WTC11 (cell line): ENCODE measurements around the gene CCDC158. TPM values are rescaled to one million over a fixed set of nuclear protein-coding genes. Genes with fewer than 3 reads are reported as not detected.

ENCODE experiments used
- ATAC-seq: fragments of 200-7000 bp; cut with Tn5 transposase; 2 replicates; pipeline ENCODE4 v1.10.0; 2021; ENCODE audit warnings: mild to moderate bottlenecking, moderate library complexity
- CTCF ChIA-PET: fragments of 300-600 bp; sonication (Branson Sonifier 250); formaldehyde crosslinking; loops from one replicate; lab custom pipeline; 2021; ENCODE audit warnings: antibody characterized with exemption; lab: Charles Lee
- POLR2A ChIA-PET: fragments of 350-600 bp; sonication (Branson Sonifier 250); formaldehyde crosslinking; loops from one replicate; lab custom pipeline; 2021; ENCODE audit warnings: antibody characterized with exemption; lab: Charles Lee
- DNase-seq: peaks from one replicate; pipeline ENCODE4 v3.0.0; 2021; ENCODE audit warnings: low spot score
- H3K27ac Mint-ChIP-seq: 2 replicates; pipeline ENCODE4 v1.8.0; 2021; ENCODE audit warnings: mixed read lengths
- H3K27me3 Mint-ChIP-seq: 2 replicates; pipeline ENCODE4 v1.8.0; 2021; ENCODE audit warnings: low read depth, mild to moderate bottlenecking, moderate library complexity, mixed read lengths
- H3K36me3 Mint-ChIP-seq: 2 replicates; pipeline ENCODE4 v1.8.0; 2021; ENCODE audit warnings: mixed read lengths
- H3K4me1 Mint-ChIP-seq: 2 replicates; pipeline ENCODE4 v1.8.0; 2022; ENCODE audit warnings: mixed read lengths
- H3K4me3 Mint-ChIP-seq: 2 replicates; pipeline ENCODE4 v1.8.0; 2021; ENCODE audit warnings: mild to moderate bottlenecking, moderate library complexity, mixed read lengths
- H3K9me3 Mint-ChIP-seq: 2 replicates; pipeline ENCODE4 v1.8.0; 2021; ENCODE audit warnings: mixed read lengths
- CREB1 ChIP-seq: sonication (generic); formaldehyde crosslinking; IDR thresholded peaks from 2 replicates; pipeline ENCODE4 v1.8.0; 2023; ENCODE audit warnings: mild to moderate bottlenecking, missing genetic modification reagents
- ELF4 ChIP-seq: sonication (generic); formaldehyde crosslinking; IDR thresholded peaks from 2 replicates; pipeline ENCODE4 v1.8.1; 2022; ENCODE audit warnings: low read depth, mild to moderate bottlenecking, moderate library complexity, missing genetic modification reagents
- GABPB1 ChIP-seq: sonication (generic); formaldehyde crosslinking; IDR thresholded peaks from 2 replicates; pipeline ENCODE4 v1.8.1; 2023; ENCODE audit warnings: mild to moderate bottlenecking, missing genetic modification reagents
- GTF2I ChIP-seq: fragments of 250-450 bp; sonication (Bioruptor Pico); conservative IDR thresholded peaks from 2 replicates; pipeline ENCODE4 v1.4.0; 2021; ENCODE audit warnings: mild to moderate bottlenecking
- JUN ChIP-seq: sonication (generic); formaldehyde crosslinking; IDR thresholded peaks from 2 replicates; pipeline ENCODE4 v1.8.0; 2023; ENCODE audit warnings: mild to moderate bottlenecking, missing genetic modification reagents
- KAT7 ChIP-seq: sonication (generic); formaldehyde crosslinking; IDR thresholded peaks from 2 replicates; pipeline ENCODE4 v1.8.1; 2023; ENCODE audit warnings: missing genetic modification reagents, mild to moderate bottlenecking, borderline replicate concordance
- MXD4 ChIP-seq: fragments of 250-450 bp; sonication (Bioruptor Pico); IDR thresholded peaks from 2 replicates; pipeline ENCODE4 v1.8.0; 2021; ENCODE audit warnings: mild to moderate bottlenecking, moderate library complexity, borderline replicate concordance
- MYBL2 ChIP-seq: sonication (generic); formaldehyde crosslinking; IDR thresholded peaks from 2 replicates; pipeline ENCODE4 v1.8.1; 2023; ENCODE audit warnings: mild to moderate bottlenecking, moderate library complexity, missing genetic modification reagents
- NFYB ChIP-seq: sonication (generic); formaldehyde crosslinking; conservative IDR thresholded peaks from 2 replicates; pipeline ENCODE4 v1.8.0; 2022; ENCODE audit warnings: low read depth, missing genetic modification reagents
- TCF7 ChIP-seq: sonication (generic); formaldehyde crosslinking; IDR thresholded peaks from 2 replicates; pipeline ENCODE4 v1.8.0; 2022; ENCODE audit warnings: mild to moderate bottlenecking, low read depth, missing genetic modification reagents, moderate library complexity
- TP53 ChIP-seq: sonication (generic); formaldehyde crosslinking; IDR thresholded peaks from 2 replicates; pipeline ENCODE4 v1.8.1; 2023; ENCODE audit warnings: mild to moderate bottlenecking, missing genetic modification reagents
- ZNF138 ChIP-seq: sonication (generic); formaldehyde crosslinking; conservative IDR thresholded peaks from 2 replicates; pipeline ENCODE4 v1.8.1; 2022; ENCODE audit warnings: mild to moderate bottlenecking, moderate library complexity, missing genetic modification reagents
- ZNF423 ChIP-seq: fragments of 250-450 bp; sonication (Bioruptor Pico); IDR thresholded peaks from 2 replicates; pipeline ENCODE4 v2.1.2; 2022; ENCODE audit warnings: mild to moderate bottlenecking, moderate library complexity
- total RNA-seq: library from RNA; stranded (reverse); gene quantifications from 3 replicates; pipeline ENCODE4 v1.2.3, GENCODE V29; 2021
- TF ChIP-seq, protein P1 (sequence below): sonication (generic); formaldehyde crosslinking; IDR thresholded peaks from 2 replicates; pipeline ENCODE4 v1.8.0; 2022; ENCODE audit warnings: mild to moderate bottlenecking, missing genetic modification reagents
- TF ChIP-seq, protein P2 (sequence below): sonication (generic); formaldehyde crosslinking; IDR thresholded peaks from 2 replicates; pipeline ENCODE4 v1.8.0; 2022; ENCODE audit warnings: missing genetic modification reagents
- TF ChIP-seq, protein P3 (sequence below): fragments of 250-450 bp; sonication (Bioruptor Pico); IDR thresholded peaks from 2 replicates; pipeline ENCODE4 v1.8.0; 2021; ENCODE audit warnings: mild to moderate bottlenecking
- TF ChIP-seq, protein P4 (sequence below): sonication (generic); formaldehyde crosslinking; IDR thresholded peaks from 2 replicates; pipeline ENCODE4 v1.8.0; 2023; ENCODE audit warnings: missing genetic modification reagents
- TF ChIP-seq, protein P5 (sequence below): sonication (generic); formaldehyde crosslinking; IDR thresholded peaks from 2 replicates; pipeline ENCODE4 v1.8.1; 2023; ENCODE audit warnings: mild to moderate bottlenecking, missing genetic modification reagents
- TF ChIP-seq, protein P6 (sequence below): sonication (generic); formaldehyde crosslinking; IDR thresholded peaks from 2 replicates; pipeline ENCODE4 v1.8.1; 2023; ENCODE audit warnings: mild to moderate bottlenecking, missing genetic modification reagents, borderline replicate concordance

Gene CCDC158
- total RNA-seq, 1 experiment from 2014 or later: 0.15 TPM

DNA sequence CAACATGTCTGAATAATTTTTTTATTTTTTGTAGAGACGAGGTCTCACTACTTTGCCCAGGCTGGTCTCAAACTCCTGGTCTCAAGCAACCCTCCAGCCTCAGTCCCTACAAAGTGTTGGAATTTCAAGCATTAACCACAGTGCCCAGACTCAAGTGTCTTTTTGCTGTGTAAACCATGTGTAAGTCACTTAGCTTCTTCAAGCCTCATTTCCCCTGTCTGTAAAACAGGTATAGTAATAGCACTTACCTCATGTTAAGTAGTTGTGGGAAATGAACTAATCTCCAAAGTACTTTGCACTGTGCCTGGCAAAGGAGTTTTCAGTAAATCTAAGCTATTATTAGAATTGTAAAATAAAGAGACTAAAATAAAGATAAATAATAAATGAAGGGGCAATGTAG, 78.8 kb downstream of the CCDC158 start:
- no peak for ATAC-seq
- Mint-ChIP-seq H3K36me3 (no peaks in the 10 kb centered on the region; the same call in 1 of the 2 replicates), H3K4me1 (no peaks in the 10 kb centered on the region), H3K27me3 (peaks cover 5% of the 10 kb centered on the region; the same call in 1 of the 2 replicates), H3K27ac (no peak overlapping the region), H3K4me3 (no peak overlapping the region), H3K9me3 (peaks cover 12% of the 10 kb centered on the region)
- POLR2A ChIA-PET: no interaction called here
- TF ChIP-seq, protein P1, sequence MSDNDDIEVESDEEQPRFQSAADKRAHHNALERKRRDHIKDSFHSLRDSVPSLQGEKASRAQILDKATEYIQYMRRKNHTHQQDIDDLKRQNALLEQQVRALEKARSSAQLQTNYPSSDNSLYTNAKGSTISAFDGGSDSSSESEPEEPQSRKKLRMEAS (CRISPR knock-in tag): no peak
- TF ChIP-seq ZNF423 (CRISPR knock-in tag) (no peak), MXD4 (CRISPR knock-in tag) (no peak), GTF2I (CRISPR knock-in tag) (no peak), TP53 (CRISPR knock-in tag) (no peak), MYBL2 (CRISPR knock-in tag) (no peak), CREB1 (CRISPR knock-in tag) (no peak), ZNF138 (CRISPR knock-in tag) (no peak), NFYB (no peak), GABPB1 (CRISPR knock-in tag) (no peak), JUN (CRISPR knock-in tag) (no peak)
- TF ChIP-seq, protein P2, sequence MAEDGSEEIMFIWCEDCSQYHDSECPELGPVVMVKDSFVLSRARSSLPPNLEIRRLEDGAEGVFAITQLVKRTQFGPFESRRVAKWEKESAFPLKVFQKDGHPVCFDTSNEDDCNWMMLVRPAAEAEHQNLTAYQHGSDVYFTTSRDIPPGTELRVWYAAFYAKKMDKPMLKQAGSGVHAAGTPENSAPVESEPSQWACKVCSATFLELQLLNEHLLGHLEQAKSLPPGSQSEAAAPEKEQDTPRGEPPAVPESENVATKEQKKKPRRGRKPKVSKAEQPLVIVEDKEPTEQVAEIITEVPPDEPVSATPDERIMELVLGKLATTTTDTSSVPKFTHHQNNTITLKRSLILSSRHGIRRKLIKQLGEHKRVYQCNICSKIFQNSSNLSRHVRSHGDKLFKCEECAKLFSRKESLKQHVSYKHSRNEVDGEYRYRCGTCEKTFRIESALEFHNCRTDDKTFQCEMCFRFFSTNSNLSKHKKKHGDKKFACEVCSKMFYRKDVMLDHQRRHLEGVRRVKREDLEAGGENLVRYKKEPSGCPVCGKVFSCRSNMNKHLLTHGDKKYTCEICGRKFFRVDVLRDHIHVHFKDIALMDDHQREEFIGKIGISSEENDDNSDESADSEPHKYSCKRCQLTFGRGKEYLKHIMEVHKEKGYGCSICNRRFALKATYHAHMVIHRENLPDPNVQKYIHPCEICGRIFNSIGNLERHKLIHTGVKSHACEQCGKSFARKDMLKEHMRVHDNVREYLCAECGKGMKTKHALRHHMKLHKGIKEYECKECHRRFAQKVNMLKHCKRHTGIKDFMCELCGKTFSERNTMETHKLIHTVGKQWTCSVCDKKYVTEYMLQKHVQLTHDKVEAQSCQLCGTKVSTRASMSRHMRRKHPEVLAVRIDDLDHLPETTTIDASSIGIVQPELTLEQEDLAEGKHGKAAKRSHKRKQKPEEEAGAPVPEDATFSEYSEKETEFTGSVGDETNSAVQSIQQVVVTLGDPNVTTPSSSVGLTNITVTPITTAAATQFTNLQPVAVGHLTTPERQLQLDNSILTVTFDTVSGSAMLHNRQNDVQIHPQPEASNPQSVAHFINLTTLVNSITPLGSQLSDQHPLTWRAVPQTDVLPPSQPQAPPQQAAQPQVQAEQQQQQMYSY (CRISPR knock-in tag): no peak
- TF ChIP-seq, protein P3, sequence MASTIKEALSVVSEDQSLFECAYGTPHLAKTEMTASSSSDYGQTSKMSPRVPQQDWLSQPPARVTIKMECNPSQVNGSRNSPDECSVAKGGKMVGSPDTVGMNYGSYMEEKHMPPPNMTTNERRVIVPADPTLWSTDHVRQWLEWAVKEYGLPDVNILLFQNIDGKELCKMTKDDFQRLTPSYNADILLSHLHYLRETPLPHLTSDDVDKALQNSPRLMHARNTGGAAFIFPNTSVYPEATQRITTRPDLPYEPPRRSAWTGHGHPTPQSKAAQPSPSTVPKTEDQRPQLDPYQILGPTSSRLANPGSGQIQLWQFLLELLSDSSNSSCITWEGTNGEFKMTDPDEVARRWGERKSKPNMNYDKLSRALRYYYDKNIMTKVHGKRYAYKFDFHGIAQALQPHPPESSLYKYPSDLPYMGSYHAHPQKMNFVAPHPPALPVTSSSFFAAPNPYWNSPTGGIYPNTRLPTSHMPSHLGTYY (CRISPR knock-in tag): no peak
- CTCF ChIA-PET: interaction anchor here (1.0 kb wide), 1 partner anchor 36 kb away, joined by 3 read pairs; no protein-coding TSS in a partner anchor
- no peak for DNase-seq

DNA sequence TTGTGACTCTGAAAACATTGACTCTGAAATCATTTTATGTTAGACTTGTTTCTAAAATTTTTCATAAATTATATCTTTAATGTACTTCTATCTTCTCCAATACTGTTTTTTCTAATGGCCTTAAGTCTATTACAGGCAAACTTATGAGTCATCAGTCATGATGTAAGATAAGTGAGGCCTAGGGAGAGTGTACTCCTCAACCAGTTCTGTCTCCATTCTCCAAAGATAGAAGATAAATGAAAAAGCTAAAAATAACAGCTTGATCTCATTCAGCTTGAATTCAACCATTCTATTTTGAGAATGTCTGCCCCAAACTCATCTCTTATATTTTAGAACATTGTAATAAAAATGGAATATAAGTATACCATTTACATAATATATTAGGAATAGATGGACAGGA, 79.9 kb downstream of the CCDC158 start:
- ATAC-seq: no peak
- DNase-seq: no peak
- H3K4me3 Mint-ChIP-seq: no peak overlapping the region
- CTCF ChIA-PET: interaction anchor here (0.8 kb wide), 1 partner anchor 35 kb away, joined by 3 read pairs; the partner anchor contains the start of gene STBD1
- H3K9me3 Mint-ChIP-seq: peaks cover 5% of the 10 kb centered on the region; the same call in 1 of the 2 replicates
- no peaks in the 10 kb centered on the region for H3K36me3 Mint-ChIP-seq
- peaks cover 5% of the 10 kb centered on the region; the same call in 1 of the 2 replicates for H3K27me3 Mint-ChIP-seq
- H3K27ac Mint-ChIP-seq: no peak overlapping the region
- POLR2A ChIA-PET: no interaction called here
- no peaks in the 10 kb centered on the region for H3K4me1 Mint-ChIP-seq
- TF ChIP-seq, protein P4, sequence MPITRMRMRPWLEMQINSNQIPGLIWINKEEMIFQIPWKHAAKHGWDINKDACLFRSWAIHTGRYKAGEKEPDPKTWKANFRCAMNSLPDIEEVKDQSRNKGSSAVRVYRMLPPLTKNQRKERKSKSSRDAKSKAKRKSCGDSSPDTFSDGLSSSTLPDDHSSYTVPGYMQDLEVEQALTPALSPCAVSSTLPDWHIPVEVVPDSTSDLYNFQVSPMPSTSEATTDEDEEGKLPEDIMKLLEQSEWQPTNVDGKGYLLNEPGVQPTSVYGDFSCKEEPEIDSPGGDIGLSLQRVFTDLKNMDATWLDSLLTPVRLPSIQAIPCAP (CRISPR knock-in tag): no peak
- TF ChIP-seq, protein P5, sequence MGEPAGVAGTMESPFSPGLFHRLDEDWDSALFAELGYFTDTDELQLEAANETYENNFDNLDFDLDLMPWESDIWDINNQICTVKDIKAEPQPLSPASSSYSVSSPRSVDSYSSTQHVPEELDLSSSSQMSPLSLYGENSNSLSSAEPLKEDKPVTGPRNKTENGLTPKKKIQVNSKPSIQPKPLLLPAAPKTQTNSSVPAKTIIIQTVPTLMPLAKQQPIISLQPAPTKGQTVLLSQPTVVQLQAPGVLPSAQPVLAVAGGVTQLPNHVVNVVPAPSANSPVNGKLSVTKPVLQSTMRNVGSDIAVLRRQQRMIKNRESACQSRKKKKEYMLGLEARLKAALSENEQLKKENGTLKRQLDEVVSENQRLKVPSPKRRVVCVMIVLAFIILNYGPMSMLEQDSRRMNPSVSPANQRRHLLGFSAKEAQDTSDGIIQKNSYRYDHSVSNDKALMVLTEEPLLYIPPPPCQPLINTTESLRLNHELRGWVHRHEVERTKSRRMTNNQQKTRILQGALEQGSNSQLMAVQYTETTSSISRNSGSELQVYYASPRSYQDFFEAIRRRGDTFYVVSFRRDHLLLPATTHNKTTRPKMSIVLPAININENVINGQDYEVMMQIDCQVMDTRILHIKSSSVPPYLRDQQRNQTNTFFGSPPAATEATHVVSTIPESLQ (CRISPR knock-in tag): no peak
- TF ChIP-seq TCF7 (CRISPR knock-in tag) (no peak), ELF4 (CRISPR knock-in tag) (no peak), KAT7 (CRISPR knock-in tag) (no peak)
- TF ChIP-seq, protein P6, sequence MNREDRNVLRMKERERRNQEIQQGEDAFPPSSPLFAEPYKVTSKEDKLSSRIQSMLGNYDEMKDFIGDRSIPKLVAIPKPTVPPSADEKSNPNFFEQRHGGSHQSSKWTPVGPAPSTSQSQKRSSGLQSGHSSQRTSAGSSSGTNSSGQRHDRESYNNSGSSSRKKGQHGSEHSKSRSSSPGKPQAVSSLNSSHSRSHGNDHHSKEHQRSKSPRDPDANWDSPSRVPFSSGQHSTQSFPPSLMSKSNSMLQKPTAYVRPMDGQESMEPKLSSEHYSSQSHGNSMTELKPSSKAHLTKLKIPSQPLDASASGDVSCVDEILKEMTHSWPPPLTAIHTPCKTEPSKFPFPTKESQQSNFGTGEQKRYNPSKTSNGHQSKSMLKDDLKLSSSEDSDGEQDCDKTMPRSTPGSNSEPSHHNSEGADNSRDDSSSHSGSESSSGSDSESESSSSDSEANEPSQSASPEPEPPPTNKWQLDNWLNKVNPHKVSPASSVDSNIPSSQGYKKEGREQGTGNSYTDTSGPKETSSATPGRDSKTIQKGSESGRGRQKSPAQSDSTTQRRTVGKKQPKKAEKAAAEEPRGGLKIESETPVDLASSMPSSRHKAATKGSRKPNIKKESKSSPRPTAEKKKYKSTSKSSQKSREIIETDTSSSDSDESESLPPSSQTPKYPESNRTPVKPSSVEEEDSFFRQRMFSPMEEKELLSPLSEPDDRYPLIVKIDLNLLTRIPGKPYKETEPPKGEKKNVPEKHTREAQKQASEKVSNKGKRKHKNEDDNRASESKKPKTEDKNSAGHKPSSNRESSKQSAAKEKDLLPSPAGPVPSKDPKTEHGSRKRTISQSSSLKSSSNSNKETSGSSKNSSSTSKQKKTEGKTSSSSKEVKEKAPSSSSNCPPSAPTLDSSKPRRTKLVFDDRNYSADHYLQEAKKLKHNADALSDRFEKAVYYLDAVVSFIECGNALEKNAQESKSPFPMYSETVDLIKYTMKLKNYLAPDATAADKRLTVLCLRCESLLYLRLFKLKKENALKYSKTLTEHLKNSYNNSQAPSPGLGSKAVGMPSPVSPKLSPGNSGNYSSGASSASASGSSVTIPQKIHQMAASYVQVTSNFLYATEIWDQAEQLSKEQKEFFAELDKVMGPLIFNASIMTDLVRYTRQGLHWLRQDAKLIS (CRISPR knock-in tag): no peak
- TF ChIP-seq, protein P2 (CRISPR knock-in tag): no peak
